Measurements from ENCODE around the gene FXYD5. TPM values are rescaled to one million over a fixed set of nuclear protein-coding genes. Genes with fewer than 3 reads are reported as not detected.

FXYD5 gene
- total RNA-seq, 1 experiment from 2014 or later: 209 TPM

DNA sequence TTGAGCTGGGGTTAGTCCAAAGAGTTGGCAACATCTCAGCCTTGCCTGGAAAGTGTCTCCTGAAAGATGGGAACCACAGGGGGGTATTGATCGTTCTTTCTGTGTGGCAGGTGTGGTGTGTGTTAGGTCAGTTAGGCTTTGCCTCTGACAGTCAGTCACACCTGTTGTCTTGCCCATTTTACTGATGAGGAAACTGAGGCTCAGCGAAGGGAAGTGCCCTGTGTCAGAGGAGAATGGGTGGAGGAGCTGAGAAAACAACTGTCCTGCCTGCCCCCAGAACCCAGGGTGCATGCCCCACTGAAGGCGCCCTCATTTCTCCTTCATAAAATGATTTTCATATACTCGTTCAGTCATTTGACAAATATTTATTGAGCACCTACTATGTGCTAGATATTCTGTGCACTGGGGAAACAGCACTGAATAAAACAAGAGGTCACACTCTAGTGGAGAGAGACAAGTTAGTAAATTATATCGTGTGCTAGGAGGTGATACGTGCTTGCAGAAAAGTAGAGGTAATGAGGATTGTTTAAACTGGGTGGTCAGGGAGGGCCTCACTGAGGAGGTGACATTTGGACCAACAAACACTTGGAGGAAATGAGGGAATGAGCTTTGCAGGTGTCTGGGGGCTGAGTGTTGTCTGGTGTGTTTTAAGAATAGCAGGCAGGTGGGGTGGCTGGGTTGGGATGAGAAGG lies 1.6 kb downstream of the FXYD5 start:
- DNase-seq (ENCODE audit: low spot score): no peak

DNA sequence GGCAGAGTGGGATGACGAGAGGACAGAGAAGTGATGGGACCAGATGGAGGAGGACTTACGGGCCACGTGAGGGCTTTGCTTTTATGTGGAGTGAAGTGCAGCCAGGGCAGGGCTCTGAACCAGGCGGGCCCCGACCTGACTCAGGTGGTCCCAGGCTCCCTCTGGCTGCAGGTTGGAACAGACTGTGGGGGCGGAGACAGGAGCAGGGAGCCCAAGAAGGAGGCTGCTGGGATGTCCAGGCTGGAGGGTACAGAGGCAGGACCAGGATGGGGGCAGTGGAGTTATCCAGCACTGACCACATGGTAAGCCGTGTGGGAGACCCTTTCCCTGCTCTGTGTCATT lies 2.1 kb downstream of the FXYD5 start:
- DNase-seq (ENCODE audit: low spot score): no peak

DNA sequence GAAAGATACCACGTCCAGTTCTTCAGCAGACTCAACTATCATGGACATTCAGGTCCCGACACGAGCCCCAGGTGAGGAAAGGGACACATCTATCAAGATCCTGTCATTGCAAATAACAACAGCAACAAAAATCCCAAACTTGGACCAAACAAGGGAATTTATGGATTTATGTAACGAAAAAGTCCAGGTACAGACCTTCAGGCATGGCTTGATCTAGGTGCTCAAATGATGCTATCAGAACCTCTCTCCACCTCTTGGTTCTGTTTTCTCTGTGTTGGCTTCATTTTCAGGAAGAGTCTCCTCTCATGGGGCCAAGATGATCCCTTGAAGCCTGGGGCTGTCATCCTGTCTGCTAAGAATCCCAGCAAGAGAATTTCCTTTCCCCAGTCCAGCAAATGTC lies 2.9 kb downstream of the FXYD5 start:
- DNase-seq (ENCODE audit: low spot score): no peak

DNA sequence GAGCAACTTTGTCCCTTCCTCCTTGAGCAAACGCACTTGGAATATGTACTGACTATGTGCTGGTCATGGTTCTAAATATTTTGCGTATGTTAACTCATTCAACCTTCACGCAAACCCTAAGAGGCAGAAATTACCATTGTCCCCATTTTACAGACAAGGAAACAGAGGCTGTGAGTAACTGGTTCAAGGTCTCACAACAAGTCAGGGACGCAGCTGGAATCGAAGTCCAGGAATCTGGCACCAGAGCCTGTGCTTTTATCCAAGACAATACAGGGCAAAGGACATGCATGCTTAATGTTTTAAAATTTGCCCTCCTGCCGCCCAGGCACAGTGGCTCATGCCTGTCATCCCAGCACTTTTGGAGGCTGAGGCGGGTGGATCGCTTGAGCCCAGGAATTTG lies 5.1 kb downstream of the FXYD5 start:
- DNase-seq (ENCODE audit: low spot score): no peak

DNA sequence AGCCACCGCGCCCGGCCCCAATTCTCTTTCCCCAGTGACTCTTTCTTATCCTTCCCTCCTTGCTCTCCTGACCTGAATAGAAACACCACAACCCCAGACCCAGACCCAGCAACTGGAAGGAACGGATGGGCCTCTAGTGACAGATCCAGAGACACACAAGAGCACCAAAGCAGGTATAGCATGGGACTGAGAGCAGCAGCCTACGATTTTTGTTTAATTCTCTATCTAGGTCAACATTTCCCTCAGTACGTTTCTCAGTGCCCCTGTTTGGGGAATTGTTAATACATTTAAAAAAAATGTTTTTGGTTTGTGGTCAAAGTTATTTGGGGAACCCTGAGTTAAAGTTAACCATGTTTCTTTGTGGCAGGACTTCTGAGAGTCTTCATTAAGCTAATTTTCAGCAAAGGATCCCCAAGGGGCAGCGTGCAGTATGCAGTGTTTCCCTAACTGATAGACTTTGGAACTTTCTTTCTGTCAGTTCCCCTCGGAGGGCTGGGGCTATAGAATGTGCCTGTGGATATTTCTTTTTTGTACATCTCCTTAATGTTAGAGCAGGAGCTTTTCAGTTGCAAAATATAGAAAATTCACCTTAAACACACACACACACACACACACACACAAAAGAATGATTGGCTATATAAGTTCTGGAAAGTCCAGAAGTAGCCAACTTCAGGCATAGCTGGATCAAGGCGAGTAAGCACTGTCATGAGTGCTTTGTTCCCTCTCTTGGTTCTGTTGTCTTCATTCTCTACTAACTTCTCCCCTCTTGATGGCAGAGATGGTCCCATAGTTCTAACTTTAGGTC lies 6.3 kb downstream of the FXYD5 start:
- DNase-seq (ENCODE audit: low spot score): no peak

DNA sequence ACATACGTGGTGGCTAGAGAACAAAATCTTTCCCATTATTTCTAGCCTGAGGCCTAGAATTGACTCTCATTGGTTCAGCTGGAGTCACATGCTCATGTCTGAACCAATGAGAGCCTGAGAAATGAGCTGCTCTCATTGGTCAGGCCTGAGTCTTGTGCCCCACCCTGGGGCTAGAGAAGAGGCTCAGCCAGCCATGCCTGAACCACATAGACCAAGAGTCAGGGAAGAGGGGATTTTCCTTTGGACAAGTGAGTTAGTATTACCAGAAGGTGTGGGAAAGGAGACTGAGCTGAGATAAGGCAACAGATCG lies 6.9 kb downstream of the FXYD5 start:
- no peak for DNase-seq (ENCODE audit: low spot score)

DNA sequence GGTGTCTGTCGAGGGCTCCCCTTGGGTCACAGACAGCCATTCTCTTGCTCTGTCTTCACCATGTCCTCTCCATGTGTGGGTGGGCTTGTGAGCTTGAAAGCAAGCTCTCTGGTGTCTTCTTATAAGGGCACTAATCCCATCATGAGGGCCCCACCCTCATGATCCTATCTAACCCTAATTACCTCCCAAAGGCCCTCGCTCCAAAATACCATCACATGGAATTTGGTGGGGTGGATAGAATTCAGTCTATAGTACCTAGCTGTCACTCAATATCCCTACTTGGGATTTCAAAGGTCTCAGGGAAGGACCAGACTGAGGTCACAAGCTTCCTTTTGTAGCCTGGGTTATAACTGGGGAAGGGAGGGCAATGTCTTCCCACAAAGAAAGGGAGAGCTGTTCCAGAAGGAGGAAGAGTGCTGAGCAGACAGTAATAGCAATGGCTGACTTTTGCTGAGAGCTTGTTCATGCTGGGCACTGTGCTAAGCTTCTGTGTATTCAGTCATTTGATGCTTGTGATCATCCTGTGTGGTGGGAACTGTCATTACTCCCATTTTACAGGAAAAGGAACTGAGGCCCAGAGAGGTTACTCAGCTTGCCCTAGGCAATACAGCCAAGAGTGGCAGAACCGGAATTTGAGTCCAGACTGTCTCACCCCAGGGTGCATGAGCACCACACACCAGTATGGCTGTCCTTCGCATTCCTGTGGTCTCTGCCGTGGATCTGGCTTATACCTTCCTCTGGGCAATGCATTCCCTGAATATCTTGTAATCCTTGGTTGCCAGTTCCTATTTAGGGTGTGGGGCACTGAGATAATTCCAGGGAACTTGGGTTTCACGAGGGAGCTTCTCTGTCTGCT lies 8.2 kb downstream of the FXYD5 start:
- DNase-seq (ENCODE audit: low spot score): peak; percentile 60

DNA sequence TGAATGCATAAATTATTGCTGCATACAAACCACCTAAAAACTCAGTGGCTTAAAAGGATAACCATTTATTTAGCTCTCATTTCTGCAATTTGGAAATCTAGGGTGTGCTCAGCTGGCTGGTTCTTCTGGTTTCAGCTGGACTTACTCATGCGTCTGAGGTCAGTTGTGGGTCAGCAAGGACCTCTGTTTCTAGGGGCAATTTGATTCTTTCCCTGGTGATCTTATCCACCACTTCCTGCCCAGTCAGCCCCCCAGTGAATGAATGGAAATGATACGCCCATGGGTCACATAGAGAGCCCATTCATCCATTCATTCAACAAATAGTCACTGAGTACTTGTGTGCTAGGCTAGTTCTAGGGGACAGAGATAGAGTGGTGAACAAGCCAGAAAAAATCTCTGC lies 9.9 kb downstream of the FXYD5 start:
- DNase-seq (ENCODE audit: low spot score): no peak

DNA sequence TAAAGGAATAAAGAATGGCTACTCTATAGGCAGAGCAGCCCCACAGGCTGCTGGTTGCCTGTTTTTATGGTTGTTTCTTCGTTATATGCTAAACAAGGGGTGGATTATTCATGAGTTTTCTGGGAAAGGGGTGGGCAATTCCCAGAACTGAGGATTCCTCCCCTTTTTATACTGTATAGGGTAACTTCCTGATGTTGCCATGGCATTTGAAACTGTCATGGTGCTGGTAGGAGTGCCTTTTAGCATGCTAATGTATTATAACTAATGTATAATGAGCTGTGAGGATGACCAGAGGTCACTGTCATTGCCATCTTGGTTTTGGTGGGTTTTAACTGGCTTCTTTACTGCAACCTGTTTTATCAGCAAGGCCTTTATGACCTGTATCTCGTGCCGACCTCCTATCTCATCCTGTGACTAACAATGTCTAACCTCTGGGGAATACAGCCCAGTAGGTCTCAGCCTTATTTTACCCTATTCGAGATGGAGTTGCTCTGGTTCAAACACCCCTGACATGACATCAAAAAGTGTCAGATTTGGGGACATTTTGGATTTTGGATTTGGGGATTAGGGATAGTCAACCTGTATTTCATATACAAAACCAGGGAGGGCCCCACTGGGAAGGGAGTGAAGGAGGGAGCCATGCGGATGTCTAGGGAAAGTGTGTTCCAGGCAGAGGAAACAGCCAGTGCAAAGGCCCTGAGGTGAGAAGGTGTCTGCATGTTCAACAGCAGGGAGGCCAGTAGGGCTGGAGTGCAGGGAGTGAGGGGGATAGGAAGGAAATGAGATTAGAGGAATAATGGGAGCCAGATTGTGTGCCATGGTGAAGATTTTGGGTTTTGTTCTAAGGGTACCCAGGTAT lies 10.9 kb downstream of the FXYD5 start:
- DNase-seq (ENCODE audit: low spot score): no peak

DNA sequence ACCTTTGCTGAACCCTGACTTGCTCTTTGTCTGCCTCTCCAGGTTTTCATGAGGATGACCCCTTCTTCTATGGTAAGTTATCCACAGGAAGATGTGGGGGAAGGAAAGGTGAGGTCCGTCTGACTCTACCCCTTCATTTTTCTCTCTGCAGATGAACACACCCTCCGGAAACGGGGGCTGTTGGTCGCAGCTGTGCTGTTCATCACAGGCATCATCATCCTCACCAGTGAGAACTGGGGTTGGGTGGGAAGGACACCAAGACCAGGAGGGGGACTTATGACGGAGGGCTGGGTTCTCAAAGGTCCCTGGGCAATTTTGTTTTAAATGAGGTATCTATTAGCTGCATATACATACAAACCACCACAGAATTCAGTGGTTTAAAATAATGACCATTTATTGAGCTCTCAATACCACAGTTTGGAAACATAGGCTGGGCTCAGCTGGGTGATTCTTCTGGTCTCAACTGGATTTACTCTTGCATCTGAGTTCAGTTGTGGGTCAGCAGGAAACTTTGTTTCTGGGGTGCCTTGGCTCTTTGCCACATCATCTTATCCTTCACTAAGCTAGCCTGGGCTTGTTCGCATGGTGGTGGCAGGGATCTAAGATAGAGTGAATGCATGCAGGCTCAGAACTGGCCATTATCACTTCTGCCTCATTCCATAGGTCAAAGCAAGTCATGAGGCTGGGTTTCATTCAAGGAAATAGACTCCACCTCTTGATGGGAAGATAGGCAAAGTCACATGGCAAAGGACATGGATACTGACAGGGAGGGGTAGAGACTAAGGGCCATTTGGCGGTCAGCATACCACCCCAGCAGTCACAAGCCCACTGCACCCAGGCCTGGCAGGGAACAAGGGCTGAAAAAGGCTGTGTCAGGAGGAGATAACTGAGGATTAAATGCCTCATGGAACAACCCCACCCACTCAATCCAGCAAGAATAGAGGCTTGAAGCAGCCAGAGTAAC lies 11.8 kb downstream of the FXYD5 start:
- DNase-seq (ENCODE audit: low spot score): no peak

DNA sequence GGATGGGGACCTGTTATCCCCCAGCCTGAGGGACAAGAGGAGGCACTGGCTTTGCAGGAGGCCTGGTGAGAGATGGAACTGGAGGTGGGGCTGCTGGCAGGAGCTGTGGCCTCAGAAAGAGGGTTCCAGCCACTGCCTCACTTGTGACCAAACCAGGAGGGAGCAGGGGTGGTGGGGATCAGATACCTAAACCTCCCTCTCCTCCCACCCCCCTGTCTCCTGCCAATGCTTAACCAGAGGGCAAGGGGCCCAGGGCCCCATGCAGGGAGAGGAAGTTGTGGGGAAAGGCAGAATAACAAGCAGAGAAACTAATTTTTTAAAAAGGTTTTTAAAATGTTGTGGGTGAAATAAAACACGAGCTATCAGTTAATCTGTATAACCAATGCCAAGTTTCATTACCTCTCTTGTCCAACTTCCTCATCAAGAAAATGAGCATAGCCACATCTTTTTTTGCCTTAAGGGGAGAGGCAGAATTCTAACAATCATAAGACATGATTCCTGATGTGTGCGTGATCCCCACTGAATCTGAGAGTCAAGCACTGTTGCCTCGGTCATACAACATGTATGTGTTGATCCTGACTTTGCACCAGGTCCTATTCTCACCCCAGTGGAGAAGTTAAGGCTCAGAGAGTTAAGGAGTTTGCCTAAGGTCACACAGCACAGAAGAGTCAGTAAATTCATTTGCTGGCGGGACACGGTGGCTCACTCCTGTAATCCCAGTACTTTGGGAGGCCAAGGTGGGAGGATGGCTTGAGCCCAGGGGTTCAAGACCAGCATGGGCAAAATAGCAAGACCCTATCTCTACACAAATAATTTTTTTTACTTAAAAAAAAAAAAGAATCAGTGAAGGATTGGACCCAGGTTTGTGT lies 12.9 kb downstream of the FXYD5 start:
- no peak for DNase-seq (ENCODE audit: low spot score)

DNA sequence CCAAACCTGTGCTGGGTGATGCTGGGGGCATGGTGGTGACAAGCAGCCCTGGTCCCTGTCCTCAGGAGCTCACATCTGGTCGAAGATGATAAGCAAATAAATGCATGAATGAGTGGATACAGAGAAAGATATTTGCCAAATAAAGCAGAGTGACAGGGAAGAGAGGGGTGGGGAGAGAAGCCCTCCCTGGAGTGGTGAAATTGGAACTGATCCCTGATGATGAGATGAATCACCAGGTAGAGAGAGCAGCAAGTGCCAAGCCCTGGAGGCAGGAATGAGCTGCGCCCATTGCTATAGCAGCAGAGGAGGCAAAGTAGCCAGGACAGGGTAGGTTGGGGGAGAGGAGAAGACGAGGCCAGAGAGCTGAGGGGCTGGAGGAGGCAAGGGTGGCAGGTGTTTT lies 13.7 kb downstream of the FXYD5 start:
- no peak for DNase-seq (ENCODE audit: low spot score)

DNA sequence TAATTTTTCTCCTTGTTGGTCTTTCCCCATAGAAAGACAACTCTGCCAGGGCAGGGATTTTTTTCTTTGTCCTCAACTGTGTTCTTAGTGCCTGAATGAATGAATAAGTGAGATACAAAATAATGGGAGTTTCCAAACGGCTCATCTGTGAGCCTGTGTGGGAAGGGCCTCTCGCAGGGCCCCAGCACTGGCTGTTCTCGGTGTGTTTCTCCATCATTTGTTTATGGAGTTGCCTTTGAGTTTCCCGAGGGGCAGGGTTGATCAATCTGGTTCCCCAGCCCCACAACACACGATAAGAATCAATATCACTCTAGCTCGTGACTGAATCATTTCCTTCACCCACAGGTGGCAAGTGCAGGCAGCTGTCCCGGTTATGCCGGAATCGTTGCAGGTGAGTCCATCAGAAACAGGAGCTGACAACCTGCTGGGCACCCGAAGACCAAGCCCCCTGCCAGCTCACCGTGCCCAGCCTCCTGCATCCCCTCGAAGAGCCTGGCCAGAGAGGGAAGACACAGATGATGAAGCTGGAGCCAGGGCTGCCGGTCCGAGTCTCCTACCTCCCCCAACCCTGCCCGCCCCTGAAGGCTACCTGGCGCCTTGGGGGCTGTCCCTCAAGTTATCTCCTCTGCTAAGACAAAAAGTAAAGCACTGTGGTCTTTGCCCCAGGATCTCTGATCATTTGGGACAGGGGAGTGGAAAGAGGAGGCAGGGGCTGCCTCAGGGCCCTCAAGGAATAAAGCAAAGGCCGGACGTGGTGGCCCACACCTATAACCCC lies 14.9 kb downstream of the FXYD5 start:
- DNase-seq (ENCODE audit: low spot score): no peak

DNA sequence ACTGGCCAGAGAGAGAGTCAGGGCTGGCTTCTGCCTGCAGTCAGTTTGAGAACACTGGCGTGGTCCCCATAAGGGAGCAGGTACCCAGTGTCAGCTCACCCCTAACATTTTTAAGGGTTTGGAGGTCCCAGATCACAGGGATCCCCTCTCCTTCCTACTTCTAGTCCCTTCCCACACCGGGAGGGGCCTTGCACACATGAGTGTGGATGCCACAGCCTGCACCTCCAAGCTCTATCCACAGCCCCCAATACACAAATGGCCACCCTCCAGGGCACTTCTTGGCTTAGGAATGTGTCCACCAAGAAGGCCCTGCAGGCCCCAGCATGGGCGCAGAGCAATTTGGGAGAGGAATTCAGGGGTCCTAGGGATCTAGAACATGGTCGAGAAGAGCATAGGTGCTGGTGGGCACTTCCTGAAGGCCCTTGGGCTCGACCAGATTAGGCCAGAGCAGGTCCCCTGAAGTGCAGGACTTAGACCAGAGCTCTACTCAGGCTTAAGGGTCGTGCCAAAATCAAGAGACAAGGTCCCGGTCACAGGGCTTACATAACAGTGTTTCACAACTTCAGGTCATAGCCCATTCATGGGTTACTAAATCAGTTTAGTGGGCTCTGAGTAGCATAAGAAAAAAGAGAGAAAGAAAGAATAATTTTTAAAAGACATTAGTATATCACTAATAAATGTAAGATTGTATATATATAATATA lies 16.0 kb downstream of the FXYD5 start:
- peak; percentile 5 for DNase-seq (ENCODE audit: low spot score)

DNA sequence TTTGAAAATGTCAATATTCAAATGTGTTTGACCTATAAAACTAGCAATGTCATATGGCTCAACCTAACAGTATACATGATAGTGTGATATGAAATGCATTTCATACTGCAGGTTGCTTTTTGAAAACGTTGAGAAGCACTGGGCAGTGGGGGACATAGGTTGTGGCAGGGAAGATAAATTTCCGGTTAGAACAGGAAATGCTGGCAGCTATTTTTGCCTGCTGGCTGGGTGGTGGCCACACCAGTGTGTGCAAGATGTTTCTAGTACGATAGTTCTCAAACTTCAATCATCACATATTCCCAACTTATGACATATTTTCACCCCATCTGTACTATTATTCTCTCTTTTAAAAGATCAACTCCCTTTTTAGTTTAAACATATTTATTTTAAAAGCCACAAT lies 17.2 kb downstream of the FXYD5 start:
- no peak for DNase-seq (ENCODE audit: low spot score)

DNA sequence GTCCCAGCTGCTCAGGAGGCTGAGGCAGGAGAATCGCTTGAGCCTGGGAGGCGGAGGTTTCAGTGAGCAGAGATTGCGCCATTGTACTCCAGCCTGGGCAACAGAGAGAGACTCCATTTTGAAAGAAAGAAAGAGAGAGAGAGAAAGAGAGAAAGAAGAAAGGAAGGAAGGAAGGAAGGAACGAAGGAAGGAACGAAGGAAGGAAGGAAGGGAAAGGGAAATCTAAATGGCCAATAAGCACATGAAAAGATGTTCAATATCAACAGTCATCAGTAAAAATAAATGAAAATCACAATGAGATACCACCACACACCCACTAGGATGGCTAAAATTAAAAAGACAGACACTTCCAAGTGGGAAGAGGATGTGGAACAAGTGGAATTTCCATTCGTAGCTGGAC lies 19.7 kb downstream of the FXYD5 start:
- no peak for DNase-seq (ENCODE audit: low spot score)

DNA sequence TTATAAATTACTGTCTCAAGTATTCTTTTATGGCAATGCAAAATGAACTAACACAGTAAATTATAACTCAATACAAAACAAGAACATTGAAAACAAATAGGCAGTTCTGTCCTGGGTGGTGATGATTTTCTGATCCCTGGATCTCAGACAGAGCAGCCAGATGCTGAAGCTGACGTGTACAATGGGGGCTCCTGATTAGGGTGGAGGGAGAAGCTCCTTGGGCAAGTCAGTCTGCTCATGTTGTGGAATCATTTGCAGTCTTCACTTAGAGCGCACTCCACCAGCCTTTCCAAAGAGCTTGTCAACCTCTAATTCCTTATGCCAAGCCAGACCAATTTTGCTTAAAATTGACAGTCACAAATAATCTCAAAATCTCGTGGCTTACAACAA lies 21.6 kb downstream of the FXYD5 start:
- no peak for DNase-seq (ENCODE audit: low spot score)

Measured in H4 (cell line).